ENCODE data around the gene RRM1.
"Not testable (repeated sequence)": the region's sequence is repeated elsewhere in the genome, so short reads cannot be mapped to it uniquely, and the experiment has no call there.

The RRM1 gene

GRCh38 chr11:4094348-4095291 is at the start of gene RRM1:
Gene RRM1, plus strand, starts transcription at chr11:4094799. Its CDS starts 214 bp downstream, at chr11:4095013.
- in situ Hi-C loops (cut with MboI; ENCODE audit: low sequenced_read_pairs), result no loop called here

- in situ Hi-C loops (cut with MboI; ENCODE audit: low sequenced_read_pairs), result no loop called here
Measured at GRCh38 chr11:4044976-4045646, 49.5 kb upstream of the RRM1 start.

GRCh38 chr11:4048340-4048739 is 46.3 kb upstream of the RRM1 start:
- in situ Hi-C loops (cut with MboI; ENCODE audit: low sequenced_read_pairs), result no loop called here

- in situ Hi-C loops (cut with MboI; ENCODE audit: low sequenced_read_pairs), result no loop called here
Measured at GRCh38 chr11:4049006-4049405, 45.6 kb upstream of the RRM1 start.

GRCh38 chr11:4050138-4050537 is 44.5 kb upstream of the RRM1 start:
- in situ Hi-C loops (cut with MboI; ENCODE audit: low sequenced_read_pairs), result no loop called here

- in situ Hi-C loops (cut with MboI; ENCODE audit: low sequenced_read_pairs), result not testable (repeated sequence)
Measured at GRCh38 chr11:4053200-4053599, 41.4 kb upstream of the RRM1 start.

- in situ Hi-C loops (cut with MboI; ENCODE audit: low sequenced_read_pairs), result no loop called here
Measured at GRCh38 chr11:4054643-4055042, 40.0 kb upstream of the RRM1 start.

GRCh38 chr11:4059424-4059823 is 35.2 kb upstream of the RRM1 start:
- in situ Hi-C loops (cut with MboI; ENCODE audit: low sequenced_read_pairs), result no loop called here

GRCh38 chr11:4060182-4060923 is 34.2 kb upstream of the RRM1 start:
- in situ Hi-C loops (cut with MboI; ENCODE audit: low sequenced_read_pairs), result loop anchor here (10.0 kb wide), 1 partner anchor 206 kb away; the partner anchor contains the start of gene STIM1

GRCh38 chr11:4061700-4062099 is 32.9 kb upstream of the RRM1 start:
- in situ Hi-C loops (cut with MboI; ENCODE audit: low sequenced_read_pairs), result loop anchor here (10.0 kb wide), 1 partner anchor 207 kb away; the partner anchor contains the start of gene STIM1

GRCh38 chr11:4063348-4063747 is 31.3 kb upstream of the RRM1 start:
- in situ Hi-C loops (cut with MboI; ENCODE audit: low sequenced_read_pairs), result loop anchor here (10.0 kb wide), 1 partner anchor 209 kb away; the partner anchor contains the start of gene STIM1

- in situ Hi-C loops (cut with MboI; ENCODE audit: low sequenced_read_pairs), result loop anchor here (10.0 kb wide), 1 partner anchor 210 kb away; the partner anchor contains the start of gene STIM1
Measured at GRCh38 chr11:4064278-4064955, 30.2 kb upstream of the RRM1 start.

- in situ Hi-C loops (cut with MboI; ENCODE audit: low sequenced_read_pairs), result loop anchor here (10.0 kb wide), 1 partner anchor 210 kb away; the partner anchor contains the start of gene STIM1
Measured at GRCh38 chr11:4065086-4065485, 29.5 kb upstream of the RRM1 start.

- in situ Hi-C loops (cut with MboI; ENCODE audit: low sequenced_read_pairs), result loop anchor here (10.0 kb wide), 1 partner anchor 211 kb away; the partner anchor contains the start of gene STIM1
Measured at GRCh38 chr11:4065601-4066377, 28.8 kb upstream of the RRM1 start.

GRCh38 chr11:4066910-4067309 is 27.7 kb upstream of the RRM1 start:
- in situ Hi-C loops (cut with MboI; ENCODE audit: low sequenced_read_pairs), result loop anchor here (10.0 kb wide), 1 partner anchor 212 kb away; the partner anchor contains the start of gene STIM1

- in situ Hi-C loops (cut with MboI; ENCODE audit: low sequenced_read_pairs), result loop anchor here (10.0 kb wide), 1 partner anchor 214 kb away; the partner anchor contains the start of gene STIM1
Measured at GRCh38 chr11:4068962-4069361, 25.6 kb upstream of the RRM1 start.

- in situ Hi-C loops (cut with MboI; ENCODE audit: low sequenced_read_pairs), result no loop called here
Measured at GRCh38 chr11:4071325-4071724, 23.3 kb upstream of the RRM1 start.

GRCh38 chr11:4071914-4072313 is 22.7 kb upstream of the RRM1 start:
- in situ Hi-C loops (cut with MboI; ENCODE audit: low sequenced_read_pairs), result no loop called here

GRCh38 chr11:4072668-4073285 is 21.8 kb upstream of the RRM1 start:
- in situ Hi-C loops (cut with MboI; ENCODE audit: low sequenced_read_pairs), result no loop called here
